K562 (cell line): ENCODE measurements around the gene ABHD8. TPM values are rescaled to one million over a fixed set of nuclear protein-coding genes. Genes with fewer than 3 reads are reported as not detected.

ENCODE experiments used
- ARID1B ChIP-seq: fragments of 450-650 bp; IDR thresholded peaks from 2 replicates; pipeline ENCODE4 v1.6.1; 2016; ENCODE audit warnings: antibody characterized with exemption, mild to moderate bottlenecking, inconsistent platforms
- L3MBTL2 ChIP-seq: fragments of 450-650 bp; IDR thresholded peaks from 2 replicates; pipeline ENCODE4 v1.6.1; 2016; ENCODE audit warnings: mild to moderate bottlenecking, moderate library complexity
- LCOR ChIP-seq: sonication (generic); formaldehyde crosslinking; IDR thresholded peaks from 2 replicates; pipeline ENCODE4 v1.8.0; 2022; ENCODE audit warnings: mild to moderate bottlenecking, missing genetic modification reagents
- NR4A1 ChIP-seq, 2 experiments: fragments of 250-450 bp in 1 of 2; fragments of 450-650 bp in 1 of 2; sonication (Bioruptor Pico) in 1 of 2; IDR thresholded peaks; 2 replicates each; pipeline versions ENCODE4 v1.4.0 to v1.6.1; 2016 to 2020; ENCODE audit warnings: mild to moderate bottlenecking in 2 of 2, missing compliant biosample characterization in 1 of 2, missing genetic modification characterization in 1 of 2, moderate library complexity in 1 of 2
- POLR2AphosphoS5 ChIP-seq: IDR thresholded peaks from 2 replicates; pipeline ENCODE4 v1.6.1; 2011; ENCODE audit warnings: mild to moderate bottlenecking, low read depth, low read length, moderate library complexity; ENCODE audit not compliant: control insufficient read depth, insufficient read depth
- PTTG1 ChIP-seq: fragments of 450-650 bp; IDR thresholded peaks from 2 replicates; pipeline ENCODE4 v1.6.1; 2016; ENCODE audit warnings: low read depth, mild to moderate bottlenecking, missing genetic modification characterization, missing compliant biosample characterization
- RBFOX2 ChIP-seq: fragments of 200-400 bp; formaldehyde crosslinking; IDR thresholded peaks from 2 replicates; pipeline ENCODE4 v1.6.1; 2017; ENCODE audit warnings: low read depth, mild to moderate bottlenecking, low read length, moderate library complexity
- ZBTB1 ChIP-seq: sonication (generic); formaldehyde crosslinking; IDR thresholded peaks from 2 replicates; pipeline ENCODE4 v1.8.1; 2023; ENCODE audit warnings: missing genetic modification reagents, low read depth, mild to moderate bottlenecking, borderline replicate concordance
- ZFX ChIP-seq: sonication (generic); formaldehyde crosslinking; IDR thresholded peaks from 2 replicates; pipeline ENCODE4 v1.8.0; 2022; ENCODE audit warnings: mild to moderate bottlenecking, missing genetic modification reagents, moderate library complexity
- polyA plus RNA-seq, 8 experiments: library from polyadenylated mRNA; depleted of rRNA in 4 of 8; stranded (reverse) in 5 of 8; unstranded in 3 of 8; fragments of >200 nt; fragmentation: Nextera tagmentation in 2 of 8; fragmentation: Illumina TruSeq in 1 of 8; extraction: Ambion mirVana in 2 of 8; extraction: Trizol in 1 of 8; gene quantifications; 2 replicates each; pipeline versions ENCODE4 v1.2.1 to v1.2.3, GENCODE V29; 2011 to 2014; ENCODE audit warnings: inconsistent platforms in 1 of 8, missing spikeins in 1 of 8
- total RNA-seq, 7 experiments: library from RNA; depleted of rRNA in 6 of 7; stranded (reverse); fragments of >200 nt in 6 of 7; fragmentation: Illumina TruSeq in 2 of 7; extraction: Trizol in 2 of 7; gene quantifications; 2 replicates each; pipeline versions ENCODE4 v1.2.1 to v1.2.3, GENCODE V29; 2011 to 2021; ENCODE audit warnings: low replicate concordance in 1 of 7
- TF ChIP-seq, protein P1 (sequence below): sonication (generic); formaldehyde crosslinking; IDR thresholded peaks from 2 replicates; pipeline ENCODE4 v1.8.1; 2023; ENCODE audit warnings: mild to moderate bottlenecking, missing genetic modification reagents
- TF ChIP-seq, protein P2 (sequence below): fragments of 450-650 bp; IDR thresholded peaks from 2 replicates; pipeline ENCODE4 v1.6.1; 2017; ENCODE audit warnings: antibody characterized with exemption, mild to moderate bottlenecking

The ABHD8 gene
- total and polyA plus RNA-seq, 9 of the 15 experiments (the other 6 are each of a cell fraction or from before 2014, with no cell fraction given), result 0.04 to 6.6 (median 2.0) TPM; not detected in 1

DNA sequence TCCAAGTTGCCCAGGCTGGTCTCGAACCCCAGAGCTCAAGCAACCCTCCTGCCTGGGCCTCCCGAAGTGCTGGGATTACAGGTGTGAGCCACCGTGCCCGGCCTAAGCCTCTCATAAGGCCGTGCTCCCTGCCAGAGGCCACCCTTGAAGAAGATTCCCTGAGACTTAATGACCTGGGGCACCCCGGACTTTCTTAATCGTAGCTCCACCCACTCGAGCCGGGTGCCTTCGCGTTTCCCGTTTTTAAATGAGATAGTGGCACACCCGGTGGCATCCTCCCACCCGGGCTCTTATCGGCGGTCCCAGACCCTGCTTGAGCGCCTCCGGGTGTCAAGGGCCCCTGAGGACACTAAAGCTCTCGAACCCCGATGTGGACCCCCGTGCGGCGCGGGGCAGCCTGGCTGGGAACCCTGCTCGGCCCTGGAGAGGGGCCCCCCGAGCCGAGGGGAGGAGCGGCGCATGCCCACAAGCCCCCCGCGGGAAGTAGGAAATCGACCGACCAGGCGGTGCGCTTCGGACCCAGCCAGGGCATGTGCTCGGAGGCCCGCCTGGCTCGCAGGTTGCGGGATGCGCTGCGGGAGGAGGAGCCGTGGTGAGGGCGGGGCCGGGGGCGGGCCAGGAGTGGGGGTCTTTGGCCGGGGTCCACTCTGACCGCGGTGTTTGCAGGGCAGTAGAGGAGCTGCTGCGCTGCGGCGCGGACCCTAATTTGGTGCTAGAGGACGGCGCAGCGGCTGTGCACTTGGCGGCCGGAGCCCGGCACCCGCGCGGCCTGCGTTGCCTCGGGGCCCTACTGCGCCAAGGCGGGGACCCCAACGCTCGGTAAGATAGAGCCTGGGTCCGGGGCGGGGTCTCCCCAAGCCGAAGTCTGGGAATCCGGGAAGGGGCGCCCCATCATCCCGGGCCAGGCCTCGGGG, 21.6 kb downstream of the ABHD8 start, which contains the start of gene ANKLE1 (continued):
- TF ChIP-seq, protein P1, sequence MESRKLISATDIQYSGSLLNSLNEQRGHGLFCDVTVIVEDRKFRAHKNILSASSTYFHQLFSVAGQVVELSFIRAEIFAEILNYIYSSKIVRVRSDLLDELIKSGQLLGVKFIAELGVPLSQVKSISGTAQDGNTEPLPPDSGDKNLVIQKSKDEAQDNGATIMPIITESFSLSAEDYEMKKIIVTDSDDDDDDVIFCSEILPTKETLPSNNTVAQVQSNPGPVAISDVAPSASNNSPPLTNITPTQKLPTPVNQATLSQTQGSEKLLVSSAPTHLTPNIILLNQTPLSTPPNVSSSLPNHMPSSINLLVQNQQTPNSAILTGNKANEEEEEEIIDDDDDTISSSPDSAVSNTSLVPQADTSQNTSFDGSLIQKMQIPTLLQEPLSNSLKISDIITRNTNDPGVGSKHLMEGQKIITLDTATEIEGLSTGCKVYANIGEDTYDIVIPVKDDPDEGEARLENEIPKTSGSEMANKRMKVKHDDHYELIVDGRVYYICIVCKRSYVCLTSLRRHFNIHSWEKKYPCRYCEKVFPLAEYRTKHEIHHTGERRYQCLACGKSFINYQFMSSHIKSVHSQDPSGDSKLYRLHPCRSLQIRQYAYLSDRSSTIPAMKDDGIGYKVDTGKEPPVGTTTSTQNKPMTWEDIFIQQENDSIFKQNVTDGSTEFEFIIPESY (CRISPR knock-in tag), result peak; percentile 94
- TF ChIP-seq ARID1B (peak; percentile 51; the same call in 1 of the 2 replicates), ZBTB1 (CRISPR knock-in tag) (peak; percentile 38; the same call in 1 of the 2 replicates), RBFOX2 (peak; percentile 52; the same call in 1 of the 2 replicates), LCOR (CRISPR knock-in tag) (0 out of 2 replicates have a peak, but pooled peaks have one; percentile 29), POLR2AphosphoS5 (0 out of 2 replicates have a peak, but pooled peaks have one; percentile 14), ZFX (CRISPR knock-in tag) (peak; percentile 27), L3MBTL2 (peak; percentile 93), PTTG1 (tag) (no peak), NR4A1 (CRISPR knock-in tag; IDR thresholded peaks at IDR 0.05) (no peak), NR4A1 (tag; IDR thresholded peaks at IDR 0.05) (no peak)
- TF ChIP-seq, protein P2, sequence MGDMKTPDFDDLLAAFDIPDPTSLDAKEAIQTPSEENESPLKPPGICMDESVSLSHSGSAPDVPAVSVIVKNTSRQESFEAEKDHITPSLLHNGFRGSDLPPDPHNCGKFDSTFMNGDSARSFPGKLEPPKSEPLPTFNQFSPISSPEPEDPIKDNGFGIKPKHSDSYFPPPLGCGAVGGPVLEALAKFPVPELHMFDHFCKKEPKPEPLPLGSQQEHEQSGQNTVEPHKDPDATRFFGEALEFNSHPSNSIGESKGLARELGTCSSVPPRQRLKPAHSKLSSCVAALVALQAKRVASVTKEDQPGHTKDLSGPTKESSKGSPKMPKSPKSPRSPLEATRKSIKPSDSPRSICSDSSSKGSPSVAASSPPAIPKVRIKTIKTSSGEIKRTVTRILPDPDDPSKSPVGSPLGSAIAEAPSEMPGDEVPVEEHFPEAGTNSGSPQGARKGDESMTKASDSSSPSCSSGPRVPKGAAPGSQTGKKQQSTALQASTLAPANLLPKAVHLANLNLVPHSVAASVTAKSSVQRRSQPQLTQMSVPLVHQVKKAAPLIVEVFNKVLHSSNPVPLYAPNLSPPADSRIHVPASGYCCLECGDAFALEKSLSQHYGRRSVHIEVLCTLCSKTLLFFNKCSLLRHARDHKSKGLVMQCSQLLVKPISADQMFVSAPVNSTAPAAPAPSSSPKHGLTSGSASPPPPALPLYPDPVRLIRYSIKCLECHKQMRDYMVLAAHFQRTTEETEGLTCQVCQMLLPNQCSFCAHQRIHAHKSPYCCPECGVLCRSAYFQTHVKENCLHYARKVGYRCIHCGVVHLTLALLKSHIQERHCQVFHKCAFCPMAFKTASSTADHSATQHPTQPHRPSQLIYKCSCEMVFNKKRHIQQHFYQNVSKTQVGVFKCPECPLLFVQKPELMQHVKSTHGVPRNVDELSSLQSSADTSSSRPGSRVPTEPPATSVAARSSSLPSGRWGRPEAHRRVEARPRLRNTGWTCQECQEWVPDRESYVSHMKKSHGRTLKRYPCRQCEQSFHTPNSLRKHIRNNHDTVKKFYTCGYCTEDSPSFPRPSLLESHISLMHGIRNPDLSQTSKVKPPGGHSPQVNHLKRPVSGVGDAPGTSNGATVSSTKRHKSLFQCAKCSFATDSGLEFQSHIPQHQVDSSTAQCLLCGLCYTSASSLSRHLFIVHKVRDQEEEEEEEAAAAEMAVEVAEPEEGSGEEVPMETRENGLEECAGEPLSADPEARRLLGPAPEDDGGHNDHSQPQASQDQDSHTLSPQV, result peak; percentile 61; the same call in 1 of the 2 replicates
- TF ChIP-seq, all 486 proteins: peak for 24
